Measurements from ENCODE around the gene LRRK1.

Gene LRRK1

GRCh38 chr15:101025501-101025885 is 106.3 kb downstream of the LRRK1 start:
- DNase-seq = peak in 1 of 2 experiments; percentile 3

- DNase-seq = peak; percentile 5 to 7
Observed at GRCh38 chr15:101025896-101026631, 106.9 kb downstream of the LRRK1 start.

- peak; percentile 8 to 12 for DNase-seq
Observed at GRCh38 chr15:101026656-101027272, 107.6 kb downstream of the LRRK1 start.

DNA sequence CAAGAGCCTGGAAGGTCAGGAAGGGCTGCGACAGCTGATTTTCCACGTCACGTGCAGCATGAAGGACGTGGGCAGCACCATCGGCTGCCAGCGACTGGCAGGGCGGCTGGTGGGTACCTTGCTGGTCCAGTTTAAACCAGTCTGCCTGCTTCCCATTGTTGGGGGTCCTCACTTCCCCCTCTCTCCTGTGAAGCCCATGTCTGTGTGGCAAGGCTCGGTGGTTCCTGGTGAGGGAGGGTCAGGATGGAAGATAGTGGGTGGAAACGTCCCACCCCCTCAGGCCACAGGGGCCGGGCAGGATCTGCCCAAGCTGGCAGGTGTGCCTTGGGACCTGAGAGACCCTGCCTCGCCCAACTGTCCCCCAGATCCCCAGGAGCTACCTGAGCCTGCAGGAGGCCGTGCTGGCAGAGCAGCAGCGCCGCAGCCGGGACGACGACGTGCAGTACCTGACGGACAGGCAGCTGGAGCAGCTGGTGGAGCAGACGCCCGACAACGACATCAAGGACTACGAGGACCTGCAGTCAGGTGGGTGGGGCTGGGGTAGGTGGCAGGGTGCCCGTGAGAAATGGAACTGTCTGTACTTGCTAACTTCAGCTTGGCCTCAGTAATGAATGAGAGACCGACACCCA is 108.2 kb downstream of the LRRK1 start:
- DNase-seq = peak; percentile 10 to 11

DNA sequence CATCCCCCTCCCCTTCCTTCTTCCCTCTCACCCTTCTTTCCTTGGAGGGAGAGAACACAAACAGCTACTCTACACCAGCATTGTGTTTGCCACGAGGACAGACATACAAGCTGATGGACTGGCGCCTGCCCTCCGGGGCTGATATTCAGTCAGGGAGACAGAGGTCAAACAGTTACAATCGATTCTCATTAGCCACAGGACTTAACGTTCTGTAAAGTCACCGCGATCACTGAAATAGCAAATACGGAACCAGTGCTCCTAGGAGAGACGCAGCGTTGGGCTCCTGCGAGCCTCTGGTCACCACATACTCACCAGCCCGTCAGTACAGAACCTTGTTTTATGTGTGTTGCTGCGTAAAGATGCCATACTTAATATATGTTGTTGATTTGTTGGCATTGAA is 108.8 kb downstream of the LRRK1 start:
- peak; percentile 2 to 4 for DNase-seq

DNA sequence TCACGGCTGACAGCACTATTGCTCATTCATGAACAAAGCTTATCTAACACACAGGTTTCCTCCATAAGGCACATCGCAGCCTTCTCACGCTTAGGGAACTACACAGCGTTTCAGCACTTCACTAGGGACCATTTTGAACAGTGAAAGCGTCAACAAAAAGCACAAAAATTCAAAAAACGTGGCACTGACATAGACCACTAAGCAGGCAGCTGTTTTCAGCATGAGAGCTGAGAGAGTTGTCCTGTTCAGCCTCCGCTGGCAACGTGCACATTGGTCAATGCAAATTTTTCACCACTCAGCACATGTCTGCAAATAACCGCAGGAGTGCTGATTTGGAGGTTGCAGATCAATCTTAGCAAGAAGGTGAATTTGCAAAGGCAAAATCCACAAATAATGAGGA is 109.2 kb downstream of the LRRK1 start:
- peak; percentile 1 to 7 for DNase-seq

- peak; percentile 3 to 7 for DNase-seq
Observed at GRCh38 chr15:101028772-101029438, 109.7 kb downstream of the LRRK1 start.

- peak; percentile 5 to 8 for DNase-seq
Observed at GRCh38 chr15:101029971-101030661, 111.0 kb downstream of the LRRK1 start.

GRCh38 chr15:101031213-101031612 is 112.1 kb downstream of the LRRK1 start:
- DNase-seq = peak; percentile 0 to 10

GRCh38 chr15:101033801-101034200 is 114.6 kb downstream of the LRRK1 start:
- DNase-seq = no peak

DNA sequence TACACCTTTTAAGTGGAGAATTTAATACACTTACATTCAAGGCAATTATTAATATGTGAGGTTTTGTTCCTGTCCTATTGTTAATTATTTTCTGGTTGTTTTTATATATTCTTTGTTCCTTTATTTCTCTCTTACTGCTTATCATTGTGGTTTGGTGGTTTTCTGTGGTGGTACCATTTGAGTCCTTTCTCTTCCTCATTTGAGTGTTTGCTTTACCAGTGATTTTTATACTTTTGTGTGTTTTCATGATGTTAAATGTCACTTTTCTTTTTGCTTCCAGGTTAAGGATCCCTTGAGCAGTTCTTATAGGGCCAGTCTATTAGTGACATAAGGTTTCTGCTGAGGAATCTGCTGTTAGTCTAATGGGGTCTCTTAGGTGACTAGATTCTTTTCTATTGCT is 116.5 kb downstream of the LRRK1 start:
- DNase-seq = no peak

DNA sequence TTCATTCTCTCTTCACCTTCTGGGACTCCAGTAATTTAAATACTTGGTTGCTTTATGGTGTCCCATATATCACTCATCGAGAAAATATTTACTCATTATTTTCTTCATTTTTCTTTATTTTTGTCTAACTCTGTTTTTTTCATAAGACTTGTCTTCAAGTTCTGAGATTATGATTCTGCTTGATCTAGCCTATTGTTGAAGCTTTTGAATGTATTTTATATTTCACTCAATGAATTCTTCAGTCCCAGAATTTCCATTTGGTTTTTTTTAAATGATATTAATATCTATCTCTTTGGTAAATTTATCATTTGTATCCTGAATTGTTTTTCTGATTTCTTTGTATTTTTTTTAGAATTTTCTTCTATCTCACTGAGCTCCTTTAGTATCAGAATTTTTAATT is 117.0 kb downstream of the LRRK1 start:
- no peak for DNase-seq

GRCh38 chr15:101037090-101037830 is 118.1 kb downstream of the LRRK1 start:
- DNase-seq = no peak

DNA sequence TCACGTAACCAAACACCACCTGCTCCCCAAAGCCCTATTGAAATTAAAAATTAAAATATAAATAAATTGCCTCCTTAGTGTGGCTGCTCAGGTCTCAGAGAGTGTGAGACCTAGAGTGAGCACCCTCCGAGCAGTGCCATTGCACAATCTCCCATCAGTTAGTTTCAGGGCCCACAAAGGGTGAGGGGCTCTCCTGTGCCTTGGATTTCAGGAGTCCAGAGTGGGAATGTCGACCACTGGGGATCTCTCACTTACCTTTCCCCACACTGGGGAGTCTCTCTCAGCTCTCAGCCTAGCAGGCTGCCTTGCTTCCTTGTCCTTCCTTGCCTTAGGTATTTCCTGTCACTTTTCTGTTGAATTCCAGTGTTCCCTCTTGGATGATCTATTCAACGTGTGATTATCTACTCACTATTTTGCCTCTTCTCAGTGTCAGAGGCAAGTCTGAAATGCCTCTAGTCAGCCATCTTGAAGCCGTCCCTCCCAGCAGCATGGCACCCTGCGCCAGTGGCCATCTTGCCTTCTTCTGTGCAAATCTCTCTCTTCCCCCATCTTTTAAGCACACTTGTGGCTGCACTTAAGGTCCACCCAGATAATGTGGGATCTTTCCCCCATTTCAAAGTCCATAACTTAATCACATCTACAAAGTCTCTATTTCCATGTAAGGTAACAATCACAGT is 119.3 kb downstream of the LRRK1 start:
- DNase-seq = peak in 1 of 2 experiments; percentile 1

DNA sequence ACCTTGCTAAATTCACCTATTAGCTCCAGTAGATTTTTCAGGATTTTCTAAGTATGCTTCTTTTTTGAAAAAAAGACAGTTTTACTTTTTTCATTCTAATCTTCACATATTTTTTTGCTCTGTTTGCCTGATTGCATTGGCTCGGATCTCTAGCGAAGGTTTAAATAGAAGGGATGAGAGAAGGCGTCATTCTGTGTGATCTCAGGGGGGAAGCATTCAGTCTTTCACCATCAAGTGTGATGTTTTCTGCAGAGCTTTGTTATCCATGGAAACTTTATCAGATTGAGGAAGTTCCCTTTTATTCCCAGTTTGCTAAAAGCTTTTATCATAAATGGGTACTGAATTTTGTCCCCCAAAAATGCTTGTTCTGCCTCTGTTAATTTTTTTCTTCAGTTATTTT is 120.3 kb downstream of the LRRK1 start:
- DNase-seq = no peak

DNA sequence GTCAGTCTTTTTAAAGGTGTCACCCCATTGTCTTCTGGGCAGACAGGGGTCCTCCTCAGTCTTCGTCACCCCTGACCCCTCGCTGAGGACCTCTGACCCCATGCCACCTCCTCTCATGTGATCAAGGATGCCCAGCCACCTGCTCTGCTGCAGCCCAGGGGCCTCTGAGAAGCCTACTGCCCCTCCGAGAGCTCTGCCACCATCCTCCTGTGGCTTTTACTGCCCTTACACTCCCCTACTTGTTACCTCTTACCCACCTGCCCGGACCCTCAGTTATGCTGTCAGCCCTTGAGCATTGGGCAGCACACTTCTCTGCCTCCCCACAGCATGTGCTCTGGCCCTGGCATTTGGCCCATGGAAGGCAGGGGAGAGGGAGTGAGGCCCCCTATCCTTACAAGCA is 123.2 kb downstream of the LRRK1 start:
- peak in 1 of 2 experiments; percentile 0 for DNase-seq

- peak; percentile 2 for DNase-seq
Observed at GRCh38 chr15:101043011-101043410, 123.9 kb downstream of the LRRK1 start.

GRCh38 chr15:101043911-101044624 is 124.9 kb downstream of the LRRK1 start:
- peak; percentile 5 to 14 for DNase-seq

GRCh38 chr15:101044625-101045235 is 125.6 kb downstream of the LRRK1 start:
- DNase-seq = peak; percentile 4

GRCh38 chr15:101045236-101045646 is 126.1 kb downstream of the LRRK1 start:
- DNase-seq = no peak

All from activated T-cell treated with anti-CD3 and anti-CD28 coated beads, Interleukin-2, amount 50 U/mL, for 48 hours (primary cell).